ENCODE data around the gene HSPA4.

The HSPA4 gene

DNA sequence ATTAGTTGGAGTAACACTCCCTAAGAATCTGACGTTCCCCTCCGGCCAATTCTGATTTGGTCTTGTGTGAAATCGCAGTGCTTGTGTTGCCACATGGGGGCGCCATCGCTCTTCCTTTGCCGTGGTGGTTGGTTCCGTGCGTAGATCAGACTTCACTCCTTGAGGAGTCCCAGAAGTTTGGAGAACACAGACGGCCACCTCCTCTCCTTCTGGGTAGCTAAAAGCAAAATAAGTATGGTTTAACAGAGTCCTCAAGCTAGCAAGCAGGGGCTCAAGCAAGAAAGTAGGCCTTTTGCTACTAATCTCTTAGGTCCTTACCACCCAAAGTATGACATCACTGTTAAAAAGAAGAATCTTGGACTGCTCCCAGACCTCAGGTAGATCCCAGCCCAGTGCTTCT is 59.5 kb downstream of the HSPA4 start:
- peak overlapping the region; percentile 47 for H3K9ac ChIP-seq (ENCODE audit: low read length)
- no peaks in the 10 kb centered on the region for H3K27me3 ChIP-seq (ENCODE audit: control insufficient read depth, insufficient read depth, low read length)
- no peaks in the 10 kb centered on the region for H3K9me3 ChIP-seq (ENCODE audit: control insufficient read depth, low read length)
- H3K36me3 ChIP-seq (ENCODE audit: control insufficient read depth, insufficient read depth, low read length): no peaks in the 10 kb centered on the region
- H3K4me1 ChIP-seq (ENCODE audit: control insufficient read depth, insufficient read depth, low read length): peaks cover 7% of the 10 kb centered on the region
- peak overlapping the region; percentile 18 for H3K4me3 ChIP-seq (ENCODE audit: low read length)

DNA sequence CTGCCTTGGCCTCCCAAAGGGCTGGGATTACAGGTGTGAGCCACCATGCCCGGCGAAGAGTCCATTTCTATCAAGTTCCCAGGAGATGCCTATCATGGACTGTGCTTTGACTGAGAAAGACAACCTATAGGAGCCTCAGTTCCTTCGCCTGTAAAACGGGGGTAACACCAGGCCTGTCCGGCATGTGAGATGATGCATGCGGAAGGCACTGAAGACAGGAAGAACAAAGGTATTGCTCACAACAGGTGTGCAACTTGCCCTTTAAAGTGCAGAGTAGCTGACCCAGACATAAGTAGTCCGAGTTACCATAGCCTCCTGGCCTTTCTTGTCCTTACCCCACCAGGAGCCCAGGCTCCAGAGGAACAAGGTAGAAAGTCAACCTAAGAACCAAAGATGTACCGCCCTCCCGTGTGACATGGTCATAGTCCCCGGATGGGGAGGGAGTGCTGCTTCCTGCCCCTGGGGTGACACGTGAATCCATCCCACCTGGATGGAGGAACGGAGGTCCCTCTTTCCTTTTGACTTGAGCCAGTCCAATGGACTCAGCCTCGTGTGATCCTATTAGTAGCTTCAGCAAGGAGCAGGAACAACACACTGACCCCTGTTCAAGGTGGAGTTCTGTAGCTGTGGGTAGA is 60.3 kb downstream of the HSPA4 start:
- H3K4me1 ChIP-seq (ENCODE audit: control insufficient read depth, insufficient read depth, low read length): peaks cover 7% of the 10 kb centered on the region
- no peaks in the 10 kb centered on the region for H3K27me3 ChIP-seq (ENCODE audit: control insufficient read depth, insufficient read depth, low read length)
- H3K36me3 ChIP-seq (ENCODE audit: control insufficient read depth, insufficient read depth, low read length): no peaks in the 10 kb centered on the region
- H3K9ac ChIP-seq (ENCODE audit: low read length): no peak overlapping the region
- H3K9me3 ChIP-seq (ENCODE audit: control insufficient read depth, low read length): no peaks in the 10 kb centered on the region
- H3K4me3 ChIP-seq (ENCODE audit: low read length): no peak overlapping the region

DNA sequence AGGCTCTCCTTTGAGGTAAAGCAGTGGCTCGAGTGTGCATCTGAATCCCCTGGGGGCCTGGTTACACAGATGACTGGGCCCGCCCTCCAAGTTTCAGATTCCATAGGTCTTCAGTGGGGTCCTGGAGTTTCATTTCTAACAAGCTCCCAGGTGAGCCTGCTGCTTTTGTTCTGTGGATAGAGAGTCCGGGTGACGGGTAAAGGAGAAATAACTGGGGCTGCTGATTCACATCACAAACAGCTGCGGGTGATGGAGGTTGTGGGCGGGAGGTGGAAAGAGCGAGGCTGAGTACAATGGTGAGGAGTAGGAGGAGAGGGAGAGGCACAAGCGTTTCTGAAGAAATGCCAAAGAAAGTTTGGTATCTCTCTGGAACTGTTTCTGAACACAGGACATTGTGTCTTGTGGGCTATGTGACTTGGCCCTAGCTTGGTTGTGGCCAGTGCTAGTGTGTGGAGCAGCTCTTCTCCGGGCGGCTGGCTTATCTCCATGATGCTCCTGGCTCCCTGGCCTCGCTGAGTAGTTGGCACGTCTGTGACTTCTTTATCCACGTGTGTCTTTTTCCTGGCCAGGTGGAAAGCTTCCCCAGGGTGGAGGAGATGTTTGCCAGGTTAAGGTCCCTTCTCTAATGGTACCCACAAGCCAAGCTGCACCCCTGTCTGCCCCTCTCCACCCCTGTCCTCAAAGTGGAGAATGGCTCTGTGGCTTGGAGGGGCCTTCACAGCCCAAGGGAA is 61.7 kb downstream of the HSPA4 start:
- peaks cover 7% of the 10 kb centered on the region for H3K4me1 ChIP-seq (ENCODE audit: control insufficient read depth, insufficient read depth, low read length)
- H3K9ac ChIP-seq (ENCODE audit: low read length): no peak overlapping the region

DNA sequence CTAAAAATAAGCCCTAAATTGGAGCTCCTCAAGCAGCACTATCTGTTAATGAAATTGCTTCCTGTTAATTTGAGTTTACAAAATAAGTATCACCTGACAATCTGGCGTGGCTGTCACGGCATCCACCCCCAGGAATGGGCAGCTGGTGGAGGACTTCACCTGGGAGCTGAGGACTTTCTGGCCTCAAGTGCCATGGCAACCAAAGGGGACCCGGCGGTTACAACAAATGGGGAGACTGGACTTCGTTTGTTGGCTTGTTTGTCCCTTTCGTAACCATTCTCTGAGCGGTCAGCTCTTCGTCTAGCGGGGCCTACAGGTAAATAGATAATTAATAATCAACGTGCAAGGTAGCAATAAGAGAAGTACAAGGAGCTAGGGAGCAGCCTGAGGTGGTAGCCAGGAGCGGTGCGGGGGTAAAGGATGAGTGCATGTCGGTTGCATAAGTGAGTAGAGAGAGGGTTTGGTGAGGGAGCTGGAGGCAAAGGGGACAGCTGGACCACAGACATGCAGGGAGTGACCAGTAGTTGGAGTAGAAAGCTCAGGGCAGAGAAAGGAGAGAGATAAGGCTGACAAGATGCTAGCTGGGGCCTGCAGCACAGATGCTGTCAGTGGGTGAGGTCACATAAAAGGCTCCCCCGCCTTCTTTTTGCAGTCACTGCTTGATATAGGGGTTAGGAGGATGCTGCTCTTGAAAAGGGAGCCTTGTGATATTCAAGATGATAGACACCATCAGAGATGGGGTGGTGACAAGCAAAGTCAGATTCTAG is 62.5 kb downstream of the HSPA4 start:
- Histone ChIP-seq H3K27me3 (ENCODE audit: control insufficient read depth, insufficient read depth, low read length) (no peaks in the 10 kb centered on the region), H3K9ac (ENCODE audit: low read length) (no peak overlapping the region), H3K9me3 (ENCODE audit: control insufficient read depth, low read length) (no peaks in the 10 kb centered on the region), H3K4me3 (ENCODE audit: low read length) (no peak overlapping the region), H3K4me1 (ENCODE audit: control insufficient read depth, insufficient read depth, low read length) (peaks cover 13% of the 10 kb centered on the region), H3K36me3 (ENCODE audit: control insufficient read depth, insufficient read depth, low read length) (no peaks in the 10 kb centered on the region)

More for the DNA sequence above, 61.7 kb downstream of the HSPA4 start:
- H3K4me3 ChIP-seq (ENCODE audit: low read length): no peak overlapping the region
- H3K27me3 ChIP-seq (ENCODE audit: control insufficient read depth, insufficient read depth, low read length): no peaks in the 10 kb centered on the region
- no peaks in the 10 kb centered on the region for H3K9me3 ChIP-seq (ENCODE audit: control insufficient read depth, low read length)
- H3K36me3 ChIP-seq (ENCODE audit: control insufficient read depth, insufficient read depth, low read length): no peaks in the 10 kb centered on the region

DNA sequence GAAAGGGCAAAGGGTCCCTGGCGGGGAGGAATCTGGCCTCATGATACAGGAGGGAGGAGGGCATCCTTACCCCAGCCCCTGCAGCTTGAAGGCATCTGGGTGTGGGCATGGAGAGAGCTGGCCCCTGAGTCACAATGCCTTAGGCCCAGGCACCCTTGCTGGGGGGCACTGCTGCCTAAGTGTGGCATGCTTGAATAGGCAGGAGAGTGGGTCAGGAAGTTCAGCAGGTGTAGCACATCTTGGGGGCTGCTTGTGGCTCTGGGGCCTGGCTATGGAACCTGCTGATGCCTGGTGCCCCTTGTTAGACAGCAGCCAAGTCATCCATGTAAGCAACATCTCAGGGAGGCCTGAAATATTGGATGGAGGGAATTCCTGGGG is 63.1 kb downstream of the HSPA4 start:
- Histone ChIP-seq H3K27me3 (ENCODE audit: control insufficient read depth, insufficient read depth, low read length) (no peaks in the 10 kb centered on the region), H3K9me3 (ENCODE audit: control insufficient read depth, low read length) (no peaks in the 10 kb centered on the region), H3K4me3 (ENCODE audit: low read length) (no peak overlapping the region), H3K4me1 (ENCODE audit: control insufficient read depth, insufficient read depth, low read length) (peaks cover 18% of the 10 kb centered on the region), H3K36me3 (ENCODE audit: control insufficient read depth, insufficient read depth, low read length) (no peaks in the 10 kb centered on the region), H3K9ac (ENCODE audit: low read length) (no peak overlapping the region)

DNA sequence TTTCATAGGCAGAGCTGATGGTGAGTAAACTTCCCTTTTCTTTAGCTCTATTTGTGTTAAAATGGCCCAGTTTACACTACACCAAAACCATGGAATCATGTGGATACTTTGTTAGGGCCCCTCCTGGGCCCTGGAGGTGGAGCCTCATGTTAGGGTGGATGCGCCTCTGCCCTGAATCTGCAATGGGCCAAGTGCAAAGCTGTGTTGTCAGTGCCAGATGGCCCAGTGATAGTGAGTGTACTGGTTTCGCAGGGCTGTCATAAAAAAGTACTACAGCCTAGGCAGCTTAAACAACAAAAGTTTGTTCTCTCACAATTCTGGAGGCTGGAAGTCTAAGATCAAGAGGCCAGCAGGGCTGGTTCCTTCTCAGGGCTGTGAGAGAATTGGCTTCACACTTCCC is 64.8 kb downstream of the HSPA4 start:
- Histone ChIP-seq H3K9me3 (ENCODE audit: control insufficient read depth, low read length) (no peaks in the 10 kb centered on the region), H3K4me1 (ENCODE audit: control insufficient read depth, insufficient read depth, low read length) (peaks cover 16% of the 10 kb centered on the region), H3K9ac (ENCODE audit: low read length) (no peak overlapping the region), H3K27me3 (ENCODE audit: control insufficient read depth, insufficient read depth, low read length) (no peaks in the 10 kb centered on the region), H3K4me3 (ENCODE audit: low read length) (no peak overlapping the region), H3K36me3 (ENCODE audit: control insufficient read depth, insufficient read depth, low read length) (no peaks in the 10 kb centered on the region)

DNA sequence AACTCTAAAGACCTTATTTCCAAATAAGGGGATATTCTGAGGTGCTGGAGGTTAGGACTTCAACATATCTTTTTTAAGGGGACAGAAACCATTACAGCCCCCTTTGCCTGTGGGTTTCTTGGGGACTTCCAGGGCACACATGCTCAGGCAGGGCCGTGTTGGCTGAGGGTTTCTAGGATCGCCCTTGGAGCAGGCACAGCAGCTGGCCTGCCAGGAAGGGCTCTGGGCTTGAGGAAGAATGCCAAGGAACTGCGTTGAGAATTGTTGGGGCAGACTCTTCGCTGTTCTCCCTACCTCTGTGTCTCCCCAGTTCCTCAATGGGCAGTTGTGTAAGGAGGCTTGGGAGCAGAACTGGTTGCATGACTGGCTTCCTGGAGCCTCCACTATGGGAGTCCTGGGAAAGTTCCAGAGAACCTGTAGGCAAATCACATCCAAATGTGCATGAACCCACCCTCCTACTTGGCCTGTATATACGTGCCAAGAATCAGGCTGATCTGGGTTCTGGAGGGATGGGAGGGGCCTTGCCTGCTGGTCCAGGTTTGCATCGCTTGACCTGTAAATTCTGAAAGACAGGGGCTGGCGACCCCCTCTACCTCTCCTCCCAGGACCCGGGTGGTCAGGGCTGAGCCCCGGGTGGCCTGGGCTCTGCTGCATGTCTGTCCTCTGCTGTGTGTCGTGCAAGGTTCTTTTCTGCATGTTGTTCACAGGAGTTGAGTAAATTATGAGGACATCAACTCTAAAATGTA is 65.5 kb downstream of the HSPA4 start:
- Histone ChIP-seq H3K36me3 (ENCODE audit: control insufficient read depth, insufficient read depth, low read length) (no peaks in the 10 kb centered on the region), H3K4me3 (ENCODE audit: low read length) (no peak overlapping the region), H3K4me1 (ENCODE audit: control insufficient read depth, insufficient read depth, low read length) (peaks cover 16% of the 10 kb centered on the region), H3K9me3 (ENCODE audit: control insufficient read depth, low read length) (no peaks in the 10 kb centered on the region), H3K9ac (ENCODE audit: low read length) (no peak overlapping the region), H3K27me3 (ENCODE audit: control insufficient read depth, insufficient read depth, low read length) (no peaks in the 10 kb centered on the region)

DNA sequence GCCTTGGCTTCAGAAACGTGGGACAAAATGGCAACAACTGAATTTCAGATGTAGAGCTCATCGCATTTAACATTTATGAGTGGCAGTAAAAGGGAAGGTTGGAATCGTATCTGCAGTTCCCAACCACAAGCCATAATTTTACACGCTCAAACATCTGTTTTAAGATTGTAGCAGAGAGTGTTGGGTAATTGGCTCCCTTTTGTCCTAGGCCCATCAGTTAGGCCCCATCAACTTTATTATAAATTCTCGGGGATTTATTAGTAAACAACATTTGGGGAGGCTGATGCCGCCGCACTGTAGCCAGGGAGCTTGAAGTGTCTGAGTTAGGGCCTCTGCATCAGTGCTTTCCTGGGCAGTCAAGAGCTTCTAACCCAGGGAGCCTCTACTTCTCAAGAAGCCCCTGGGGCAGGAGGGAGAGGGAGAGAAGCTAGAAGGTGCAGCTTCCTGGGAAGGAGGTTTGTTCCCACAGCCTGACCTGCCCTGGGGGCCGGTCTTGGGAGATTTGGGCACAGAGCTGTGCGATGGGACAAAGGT is 66.2 kb downstream of the HSPA4 start:
- H3K9me3 ChIP-seq (ENCODE audit: control insufficient read depth, low read length): no peaks in the 10 kb centered on the region
- H3K4me1 ChIP-seq (ENCODE audit: control insufficient read depth, insufficient read depth, low read length): peaks cover 16% of the 10 kb centered on the region
- no peak overlapping the region for H3K9ac ChIP-seq (ENCODE audit: low read length)
- no peak overlapping the region for H3K4me3 ChIP-seq (ENCODE audit: low read length)
- no peaks in the 10 kb centered on the region for H3K36me3 ChIP-seq (ENCODE audit: control insufficient read depth, insufficient read depth, low read length)
- H3K27me3 ChIP-seq (ENCODE audit: control insufficient read depth, insufficient read depth, low read length): no peaks in the 10 kb centered on the region

DNA sequence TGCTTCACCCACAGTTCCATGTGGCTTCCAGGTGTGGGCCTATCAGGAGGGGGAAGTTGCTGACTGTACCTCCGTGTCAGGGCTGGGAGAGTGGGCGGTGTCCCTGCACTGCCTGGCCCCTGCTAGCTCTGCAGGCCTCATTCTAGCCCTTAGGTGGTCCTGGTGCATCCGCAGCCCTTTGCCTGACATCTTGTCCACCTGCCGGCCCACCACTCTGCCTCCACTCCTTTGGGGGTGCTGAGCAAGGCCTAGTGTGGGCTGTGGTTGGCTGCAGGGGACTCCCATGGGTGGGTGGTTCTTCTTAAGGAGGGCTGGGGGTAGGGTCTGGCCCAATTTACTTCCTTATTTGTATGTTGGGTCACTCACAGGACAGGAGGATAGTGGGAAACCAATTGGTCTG is 66.9 kb downstream of the HSPA4 start:
- Histone ChIP-seq H3K9ac (ENCODE audit: low read length) (no peak overlapping the region), H3K36me3 (ENCODE audit: control insufficient read depth, insufficient read depth, low read length) (no peaks in the 10 kb centered on the region), H3K27me3 (ENCODE audit: control insufficient read depth, insufficient read depth, low read length) (no peaks in the 10 kb centered on the region), H3K4me3 (ENCODE audit: low read length) (no peak overlapping the region), H3K4me1 (ENCODE audit: control insufficient read depth, insufficient read depth, low read length) (peaks cover 16% of the 10 kb centered on the region), H3K9me3 (ENCODE audit: control insufficient read depth, low read length) (no peaks in the 10 kb centered on the region)

DNA sequence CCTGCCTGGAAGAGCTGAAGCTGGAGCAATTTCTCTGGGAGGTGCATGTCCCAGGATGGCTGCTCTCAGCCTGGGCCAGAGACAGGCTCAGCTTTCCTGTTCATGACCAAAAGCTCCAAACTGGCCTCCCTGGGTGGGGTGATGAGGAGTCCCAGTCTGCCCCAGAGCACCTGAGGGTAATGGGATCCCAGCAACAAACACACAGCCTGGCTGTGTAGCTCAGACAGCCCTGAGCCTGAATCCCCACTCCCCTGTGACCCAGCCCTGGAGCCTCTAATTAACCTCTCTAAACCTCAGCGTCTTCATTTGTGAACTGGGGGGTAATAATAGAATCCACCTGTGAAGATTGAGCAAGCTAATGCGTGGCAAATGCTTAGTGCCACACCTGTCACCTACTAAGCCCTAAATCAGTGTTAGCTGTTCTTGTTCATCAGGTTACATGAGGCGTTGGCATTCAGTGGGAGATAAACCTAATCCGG is 67.5 kb downstream of the HSPA4 start:
- H3K9ac ChIP-seq (ENCODE audit: low read length): no peak overlapping the region
- H3K36me3 ChIP-seq (ENCODE audit: control insufficient read depth, insufficient read depth, low read length): no peaks in the 10 kb centered on the region
- no peaks in the 10 kb centered on the region for H3K27me3 ChIP-seq (ENCODE audit: control insufficient read depth, insufficient read depth, low read length)

DNA sequence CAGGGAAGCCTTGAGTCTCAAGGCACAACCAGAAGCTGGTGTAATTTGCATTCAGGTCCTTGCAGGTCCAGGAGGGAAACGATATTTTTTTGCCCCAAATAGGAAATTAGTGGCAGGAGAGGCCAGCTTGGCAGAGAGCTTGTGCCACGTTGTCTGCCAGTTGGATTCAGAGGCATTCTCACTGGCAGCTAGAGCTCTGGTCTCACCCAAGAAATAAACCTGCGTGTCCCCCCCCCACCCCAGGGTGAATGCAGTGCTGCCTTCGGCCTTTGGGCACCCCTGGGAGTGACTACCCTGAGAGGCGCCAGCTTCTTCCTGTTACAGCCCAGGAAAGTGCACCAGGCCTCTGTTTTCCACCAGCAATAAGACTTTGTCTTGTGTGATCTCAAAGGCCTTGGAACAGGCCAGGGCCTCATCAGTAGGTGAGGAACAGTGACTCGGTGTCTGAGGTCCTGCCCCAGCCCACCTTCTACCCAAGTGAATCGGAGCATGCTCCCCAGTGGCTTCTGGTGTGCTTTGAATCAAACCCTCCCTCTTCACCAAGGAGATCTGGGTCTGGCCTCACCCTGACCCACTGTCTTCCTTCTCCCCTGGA is 68.4 kb downstream of the HSPA4 start:
- no peak overlapping the region for H3K9ac ChIP-seq (ENCODE audit: low read length)
- H3K4me1 ChIP-seq (ENCODE audit: control insufficient read depth, insufficient read depth, low read length): peaks cover 16% of the 10 kb centered on the region
- no peak overlapping the region for H3K4me3 ChIP-seq (ENCODE audit: low read length)
- H3K9me3 ChIP-seq (ENCODE audit: control insufficient read depth, low read length): no peaks in the 10 kb centered on the region
- no peaks in the 10 kb centered on the region for H3K27me3 ChIP-seq (ENCODE audit: control insufficient read depth, insufficient read depth, low read length)
- no peaks in the 10 kb centered on the region for H3K36me3 ChIP-seq (ENCODE audit: control insufficient read depth, insufficient read depth, low read length)

More for the DNA sequence above, 67.5 kb downstream of the HSPA4 start:
- Histone ChIP-seq H3K4me1 (ENCODE audit: control insufficient read depth, insufficient read depth, low read length) (peaks cover 16% of the 10 kb centered on the region), H3K4me3 (ENCODE audit: low read length) (no peak overlapping the region), H3K9me3 (ENCODE audit: control insufficient read depth, low read length) (no peaks in the 10 kb centered on the region)
